AG09309 (cell line): Measurements from ENCODE around the gene GADL1.

Experiments
- DNase-seq: peaks from one replicate; pipeline ENCODE4 v3.0.0-alpha.2; 2010; ENCODE audit warnings: low read depth
- H3K4me3 ChIP-seq: 2 replicates; pipeline ENCODE4 v1.5.1; 2011; ENCODE audit warnings: mild to moderate bottlenecking, low read depth, low read length, moderate library complexity; ENCODE audit not compliant: control insufficient read depth
- CTCF ChIP-seq: IDR thresholded peaks from 2 replicates; pipeline ENCODE4 v1.5.1; 2011; ENCODE audit warnings: mild to moderate bottlenecking, low read depth, low read length, inconsistent platforms; ENCODE audit not compliant: insufficient read depth, control insufficient read depth; ENCODE audit errors: missing control alignments

The GADL1 gene

GRCh38 chr3:30677347-30677685, 217.1 kb downstream of the GADL1 start:
- no peak for TF ChIP-seq CTCF
- no peak overlapping the region for H3K4me3 ChIP-seq
- no peak for DNase-seq

GRCh38 chr3:30676424-30677346, 217.8 kb downstream of the GADL1 start:
- no peak for DNase-seq
- no peak overlapping the region for H3K4me3 ChIP-seq
- TF ChIP-seq CTCF, result no peak
